Activated CD8-positive, alpha-beta memory T cell treated with anti-CD3 and anti-CD28 coated beads, Interleukin-2, amount 10 ng/mL, durations not matched to agents 7 days and 5 days (primary cell): ENCODE measurements around the gene TMEM203. TPM values are rescaled to one million over a fixed set of nuclear protein-coding genes. Genes with fewer than 3 reads are reported as not detected.

ENCODE experiments used
- ATAC-seq: fragments of 150-1000 bp; cut with Tn5 transposase; one replicate; pipeline ENCODE4 v1.10.0; 2021; ENCODE audit warnings: moderate library complexity
- CTCF ChIA-PET: fragments of 350-600 bp; sonication (Branson Sonifier 250); formaldehyde crosslinking; loops from one replicate; lab custom pipeline; 2021; ENCODE audit warnings: antibody characterized with exemption; lab: Charles Lee
- DNase-seq: peaks from one replicate; pipeline ENCODE4 v3.0.0-alpha.2; 2020
- H3K27ac Mint-ChIP-seq: one replicate; pipeline ENCODE4 v1.8.0; 2021; ENCODE audit warnings: mild to moderate bottlenecking, mixed read lengths
- H3K27me3 Mint-ChIP-seq: one replicate; pipeline ENCODE4 v1.8.0; 2021; ENCODE audit warnings: mixed read lengths
- H3K36me3 Mint-ChIP-seq: one replicate; pipeline ENCODE4 v1.8.0; 2021; ENCODE audit warnings: mild to moderate bottlenecking, mixed read lengths
- H3K4me1 Mint-ChIP-seq: one replicate; pipeline ENCODE4 v1.8.0; 2021; ENCODE audit warnings: mixed read lengths
- H3K4me3 Mint-ChIP-seq: one replicate; pipeline ENCODE4 v1.8.0; 2021; ENCODE audit warnings: mild to moderate bottlenecking, moderate library complexity, mixed read lengths
- H3K9me3 Mint-ChIP-seq: one replicate; pipeline ENCODE4 v1.8.0; 2022; ENCODE audit warnings: low read depth, mixed read lengths
- total RNA-seq, 2 experiments: library from RNA; stranded (reverse); gene quantifications; one replicate each; pipeline ENCODE4 v1.2.3, GENCODE V29; 2021

The TMEM203 gene
- total RNA-seq, 2 experiments from 2014 or later: 32.2 to 36.9 TPM

DNA sequence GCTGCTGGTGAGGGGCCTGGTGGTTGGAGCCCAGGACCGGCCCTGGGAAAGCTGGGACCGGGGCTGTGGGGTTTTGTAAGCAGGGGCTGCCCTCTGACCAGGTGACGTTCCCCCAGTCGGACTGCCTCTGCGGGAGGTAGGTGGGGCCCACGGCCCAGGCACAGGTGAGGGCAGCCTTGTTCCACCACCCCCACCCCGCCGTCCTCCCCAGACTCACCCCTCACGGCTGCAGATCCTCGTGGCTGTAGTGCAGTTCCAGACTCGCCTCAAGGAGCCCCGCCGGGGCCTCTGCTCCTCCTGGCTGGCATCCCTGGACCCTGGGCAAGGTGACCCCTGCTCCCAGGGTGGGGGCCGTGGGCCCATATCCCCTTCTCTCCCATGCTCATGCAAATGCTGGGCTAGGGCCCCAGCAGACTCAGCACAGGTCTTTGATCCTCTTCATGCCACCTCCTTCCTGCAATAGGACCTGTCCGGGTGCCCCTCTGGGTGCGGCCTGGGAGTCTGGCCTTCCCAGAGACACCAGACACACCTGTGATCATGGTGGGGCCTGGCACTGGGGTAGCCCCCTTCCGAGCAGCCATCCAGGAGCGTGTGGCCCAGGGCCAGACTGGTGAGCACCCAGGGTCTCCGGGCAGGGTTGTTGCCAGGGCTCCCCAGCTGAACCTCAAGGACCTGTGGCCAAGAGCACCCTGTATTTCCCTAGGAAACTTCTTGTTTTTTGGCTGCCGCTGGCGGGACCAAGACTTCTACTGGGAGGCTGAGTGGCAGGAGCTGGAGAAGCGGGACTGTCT, 9.9 kb upstream of the TMEM203 start:
- ATAC-seq: no peak
- CTCF ChIA-PET: no interaction called here
- Mint-ChIP-seq H3K4me3 (no peak overlapping the region), H3K36me3 (peaks cover 2% of the 10 kb centered on the region), H3K27me3 (no peaks in the 10 kb centered on the region), H3K27ac (no peak overlapping the region), H3K4me1 (no peaks in the 10 kb centered on the region), H3K9me3 (no peaks in the 10 kb centered on the region)
- DNase-seq: no peak

DNA sequence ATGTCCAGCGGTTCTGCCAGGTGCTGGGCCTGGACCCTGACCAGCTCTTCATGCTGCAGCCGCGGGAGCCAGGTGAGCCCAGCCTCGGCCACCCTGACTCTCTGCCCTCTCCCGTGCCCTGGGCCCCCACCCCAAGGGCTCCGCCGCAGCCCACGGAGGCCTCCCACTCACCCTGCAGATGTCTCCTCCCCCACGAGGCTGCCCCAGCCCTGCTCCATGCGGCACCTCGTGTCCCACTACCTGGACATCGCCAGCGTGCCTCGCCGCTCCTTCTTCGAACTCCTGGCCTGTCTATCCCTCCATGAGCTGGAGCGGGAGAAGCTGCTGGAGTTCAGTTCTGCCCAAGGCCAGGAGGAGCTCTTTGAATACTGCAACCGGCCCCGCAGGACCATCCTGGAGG, 9.2 kb upstream of the TMEM203 start:
- ATAC-seq: no peak
- H3K9me3 Mint-ChIP-seq: no peaks in the 10 kb centered on the region
- H3K4me1 Mint-ChIP-seq: no peaks in the 10 kb centered on the region
- no peak for DNase-seq
- no peak overlapping the region for H3K27ac Mint-ChIP-seq
- no peak overlapping the region for H3K4me3 Mint-ChIP-seq
- H3K36me3 Mint-ChIP-seq: peaks cover 4% of the 10 kb centered on the region
- no peaks in the 10 kb centered on the region for H3K27me3 Mint-ChIP-seq
- CTCF ChIA-PET: interaction anchor here (1.1 kb wide), 1 partner anchor 8 kb away, joined by 4 read pairs; the partner anchor contains the start of gene RNF208

DNA sequence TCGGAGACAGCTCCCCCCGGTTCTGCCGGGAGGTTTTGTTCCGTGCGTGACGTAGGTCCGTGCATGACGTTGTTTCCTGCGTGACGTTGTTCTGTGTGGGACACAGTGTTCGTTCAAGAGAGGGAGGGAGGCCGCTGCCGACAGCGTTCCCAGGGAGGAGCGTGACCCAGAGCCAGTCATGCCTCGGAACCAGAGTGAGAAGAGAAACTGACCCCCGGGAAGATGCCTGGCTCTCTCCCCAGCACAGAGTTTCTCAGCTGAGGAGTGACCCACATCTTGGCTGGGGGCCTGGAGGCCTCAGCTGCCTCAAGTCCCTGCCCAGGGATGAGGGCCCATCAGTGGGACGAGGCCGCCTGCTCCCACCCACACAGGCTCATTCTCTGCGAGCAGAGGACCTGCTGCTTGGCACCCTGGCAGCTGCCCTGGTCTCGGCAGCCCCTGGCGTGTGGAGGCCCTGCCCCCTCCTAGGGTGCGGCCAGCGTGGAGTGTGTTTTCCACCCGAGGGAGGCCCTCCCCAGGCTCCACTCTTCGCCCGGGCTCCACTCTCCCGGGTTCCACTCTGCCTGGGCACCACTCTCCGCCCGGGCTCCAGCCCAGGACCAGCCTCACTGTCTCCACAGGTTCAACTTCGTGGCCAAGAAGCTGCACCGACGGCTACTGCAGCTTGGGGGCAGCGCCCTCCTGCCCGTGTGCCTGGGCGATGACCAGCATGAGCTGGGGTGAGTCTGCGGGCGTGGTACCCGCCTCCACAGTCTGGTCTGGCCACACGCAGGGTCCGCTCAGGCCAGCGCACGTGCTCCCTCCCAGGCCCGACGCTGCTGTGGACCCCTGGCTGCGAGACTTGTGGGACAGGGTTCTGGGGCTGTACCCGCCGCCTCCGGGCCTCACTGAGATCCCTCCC, 8.0 kb upstream of the TMEM203 start:
- Mint-ChIP-seq H3K36me3 (peaks cover 8% of the 10 kb centered on the region), H3K4me1 (no peaks in the 10 kb centered on the region), H3K4me3 (no peak overlapping the region), H3K27ac (no peak overlapping the region), H3K9me3 (no peaks in the 10 kb centered on the region), H3K27me3 (no peaks in the 10 kb centered on the region)
- CTCF ChIA-PET: interaction anchor here (1.1 kb wide), 1 partner anchor 9 kb away, joined by 4 read pairs; the partner anchor contains the start of gene RNF208
- ATAC-seq (no peak), DNase-seq (no peak)

DNA sequence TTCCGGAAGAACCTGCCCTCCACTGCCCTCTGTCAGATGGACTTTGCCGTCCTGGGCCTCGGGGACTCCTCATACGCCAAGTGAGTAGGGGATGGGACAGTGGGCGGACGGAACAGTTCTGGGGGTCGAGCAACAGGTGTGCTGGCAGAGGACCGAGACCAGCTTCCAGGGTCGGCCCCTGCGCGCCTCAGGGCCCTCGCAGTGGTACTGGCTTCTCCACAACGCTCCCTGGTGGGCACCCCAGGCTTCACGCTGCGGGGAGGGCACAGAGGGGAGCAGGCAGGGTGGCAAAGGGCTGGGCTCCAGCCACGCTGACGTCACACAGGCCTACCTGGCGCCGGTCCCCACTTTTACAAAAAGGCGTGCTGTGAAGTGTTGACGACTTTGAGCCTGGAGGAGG, 7.1 kb upstream of the TMEM203 start:
- Mint-ChIP-seq H3K27me3 (no peaks in the 10 kb centered on the region), H3K4me1 (peaks cover 2% of the 10 kb centered on the region), H3K4me3 (no peak overlapping the region), H3K9me3 (no peaks in the 10 kb centered on the region), H3K27ac (no peak overlapping the region), H3K36me3 (peaks cover 9% of the 10 kb centered on the region)
- CTCF ChIA-PET: interaction anchor here (1.2 to 1.3 kb wide), 2 partner anchors 24 to 35 kb away, joined by 3 read pairs; no protein-coding TSS in a partner anchor
- no peak for ATAC-seq
- DNase-seq: no peak

DNA sequence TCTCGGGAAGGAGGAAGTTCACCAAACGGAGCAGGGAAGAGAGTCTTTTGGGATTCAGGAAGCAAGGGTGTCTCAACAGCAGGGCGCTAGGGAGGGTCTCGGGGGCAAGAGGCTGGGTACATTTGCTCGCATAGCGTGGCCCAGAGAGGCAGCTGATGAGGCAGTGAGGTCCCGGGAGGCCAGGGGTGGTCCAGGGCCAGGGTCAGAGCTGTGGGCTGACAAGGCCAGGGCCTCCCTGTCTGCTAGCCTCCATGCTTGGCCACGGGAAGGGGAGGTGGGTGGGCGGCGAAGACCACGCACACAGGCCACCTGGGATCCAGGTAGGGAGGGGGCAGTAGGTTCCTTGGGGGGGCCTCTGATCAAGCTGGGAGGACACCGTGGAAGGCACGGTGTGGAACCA, 6.1 kb upstream of the TMEM203 start:
- no peak for DNase-seq
- no peak overlapping the region for H3K4me3 Mint-ChIP-seq
- H3K27ac Mint-ChIP-seq: no peak overlapping the region
- no peaks in the 10 kb centered on the region for H3K27me3 Mint-ChIP-seq
- peaks cover 12% of the 10 kb centered on the region for H3K4me1 Mint-ChIP-seq
- peaks cover 14% of the 10 kb centered on the region for H3K36me3 Mint-ChIP-seq
- ATAC-seq: no peak
- CTCF ChIA-PET: interaction anchor here (1.2 to 1.3 kb wide), 2 partner anchors 25 to 34 kb away, joined by 3 read pairs; no protein-coding TSS in a partner anchor
- no peaks in the 10 kb centered on the region for H3K9me3 Mint-ChIP-seq

DNA sequence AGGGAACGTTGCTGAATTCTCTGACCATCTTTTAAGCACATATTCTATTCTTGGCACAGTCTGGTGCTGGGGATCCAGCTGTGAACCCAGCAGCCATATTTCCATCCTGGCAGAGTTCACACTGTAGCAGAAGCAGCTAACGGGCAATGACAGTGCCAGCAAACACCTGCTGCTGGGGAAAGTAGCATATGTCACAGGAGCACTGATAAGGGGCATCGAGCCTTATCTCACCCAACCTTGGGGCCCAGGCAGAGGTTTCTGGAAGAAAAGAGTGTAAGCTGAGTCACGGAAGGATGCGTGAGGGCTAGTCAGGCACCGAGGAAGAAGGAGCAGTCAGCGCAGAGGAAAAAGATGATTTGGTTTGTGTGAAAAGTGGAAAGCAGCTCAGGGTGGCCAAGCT, 1.2 kb upstream of the TMEM203 start:
- CTCF ChIA-PET: interaction anchor here (1.0 to 8.1 kb wide), 5 partner anchors 16 to 34 kb away, joined by 4 to 55 read pairs (median 7); partner anchors contain the start of genes ANAPC2, RNF224, SSNA1 and TUBB4B
- no peaks in the 10 kb centered on the region for H3K27me3 Mint-ChIP-seq
- peak overlapping the region; percentile 94 for H3K27ac Mint-ChIP-seq
- ATAC-seq: no peak
- H3K4me3 Mint-ChIP-seq: peak overlapping the region; percentile 96
- no peaks in the 10 kb centered on the region for H3K9me3 Mint-ChIP-seq
- DNase-seq: no peak
- H3K4me1 Mint-ChIP-seq: peaks cover 38% of the 10 kb centered on the region
- peaks cover 17% of the 10 kb centered on the region for H3K36me3 Mint-ChIP-seq

DNA sequence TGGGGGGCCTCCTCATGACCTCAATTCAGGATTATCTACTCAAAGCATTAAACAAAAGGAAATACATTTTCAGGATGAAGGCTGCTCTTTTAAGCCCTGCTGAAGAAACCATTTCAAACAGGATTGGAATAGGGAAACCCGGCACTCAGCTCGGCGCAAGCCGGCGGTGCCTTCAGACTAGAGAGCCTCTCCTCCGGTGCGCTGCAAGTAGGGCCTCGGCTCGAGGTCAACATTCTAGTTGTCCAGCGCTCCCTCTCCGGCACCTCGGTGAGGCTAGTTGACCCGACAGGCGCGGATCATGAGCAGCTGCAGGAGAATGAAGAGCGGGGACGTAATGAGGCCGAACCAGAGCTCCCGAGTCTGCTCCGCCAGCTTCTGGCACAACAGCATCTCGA, 720 bp downstream of the TMEM203 start:
- ATAC-seq (no peak), DNase-seq (no peak)
- Mint-ChIP-seq H3K4me3 (peak overlapping the region; percentile 96), H3K27me3 (no peaks in the 10 kb centered on the region), H3K36me3 (peaks cover 14% of the 10 kb centered on the region), H3K9me3 (no peaks in the 10 kb centered on the region), H3K4me1 (peaks cover 44% of the 10 kb centered on the region), H3K27ac (peak overlapping the region; percentile 94)
- CTCF ChIA-PET: interaction anchor here (0.8 to 8.1 kb wide), 9 partner anchors 9 to 77 kb away, joined by 3 to 55 read pairs (median 7); partner anchors contain the start of genes ANAPC2, RNF224, SSNA1 and TUBB4B

DNA sequence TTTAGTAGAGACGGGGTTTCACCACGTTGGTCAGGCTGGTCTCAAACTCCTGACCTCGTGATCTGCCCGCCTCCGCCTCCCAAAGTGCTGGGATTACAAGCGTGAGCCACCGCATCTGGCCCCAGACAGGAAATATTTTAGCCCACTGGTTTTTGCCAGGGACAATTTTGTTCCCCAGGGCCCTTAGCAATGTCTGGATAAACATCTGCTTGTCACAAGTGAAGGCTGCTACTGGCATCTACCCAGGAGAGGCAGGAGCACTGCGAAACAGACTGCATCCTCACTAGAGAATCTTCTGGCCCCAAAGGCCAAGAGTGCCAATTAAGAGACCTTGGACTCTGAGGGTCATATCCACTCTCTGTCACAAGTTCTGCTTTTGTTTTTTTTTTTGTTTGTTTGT, 2.5 kb downstream of the TMEM203 start:
- H3K4me1 Mint-ChIP-seq: peaks cover 48% of the 10 kb centered on the region
- CTCF ChIA-PET: interaction anchor here (1.1 to 8.1 kb wide), 2 partner anchors 14 to 83 kb away, joined by 4 to 55 read pairs; partner anchors contain the start of genes ANAPC2 and SSNA1
- H3K9me3 Mint-ChIP-seq: no peaks in the 10 kb centered on the region
- no peak for ATAC-seq
- H3K36me3 Mint-ChIP-seq: peaks cover 10% of the 10 kb centered on the region
- DNase-seq: no peak
- H3K27me3 Mint-ChIP-seq: no peaks in the 10 kb centered on the region
- H3K27ac Mint-ChIP-seq: no peak overlapping the region
- H3K4me3 Mint-ChIP-seq: no peak overlapping the region

DNA sequence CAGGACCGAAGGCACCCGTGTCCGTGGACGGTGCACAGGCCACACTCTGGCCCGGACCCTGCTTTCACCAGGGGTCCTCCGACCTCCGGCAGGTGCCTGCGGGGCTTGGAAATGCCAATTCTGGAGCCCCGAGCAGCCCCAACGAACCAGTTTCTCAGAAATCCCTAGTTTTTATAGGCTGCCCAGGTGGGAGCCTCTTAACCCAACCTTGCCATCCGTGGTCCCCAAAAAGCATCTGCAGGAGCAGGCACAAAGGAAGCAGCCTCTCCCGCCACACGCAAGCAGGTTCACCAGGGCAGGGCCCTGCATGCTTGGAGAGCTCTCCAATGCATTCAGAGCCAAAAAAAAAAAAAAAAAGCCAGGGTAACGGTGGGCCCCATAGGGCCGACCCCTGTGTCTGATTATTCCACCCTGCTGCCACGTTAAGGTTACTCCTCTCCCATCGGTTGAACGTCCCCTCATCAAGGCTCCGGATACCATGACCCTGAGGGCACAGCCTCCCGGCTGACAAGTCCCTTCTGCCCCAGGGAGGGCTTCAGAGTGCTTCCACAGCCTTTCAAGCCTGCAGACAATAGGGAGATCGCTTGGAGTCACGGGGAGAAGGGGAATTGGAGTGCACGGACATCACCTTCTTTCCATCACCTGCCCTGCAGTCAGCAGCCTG, 4.1 kb downstream of the TMEM203 start:
- Mint-ChIP-seq H3K4me1 (peaks cover 35% of the 10 kb centered on the region), H3K4me3 (peak overlapping the region; percentile 85), H3K36me3 (peaks cover 3% of the 10 kb centered on the region), H3K27me3 (no peaks in the 10 kb centered on the region), H3K27ac (peak overlapping the region; percentile 83), H3K9me3 (no peaks in the 10 kb centered on the region)
- ATAC-seq: no peak
- CTCF ChIA-PET: interaction anchor here (0.6 to 8.1 kb wide), 12 partner anchors 9 to 155 kb away, joined by 3 to 55 read pairs (median 4); partner anchors contain the start of genes ANAPC2, RNF208, SSNA1 and TUBB4B
- DNase-seq: no peak

DNA sequence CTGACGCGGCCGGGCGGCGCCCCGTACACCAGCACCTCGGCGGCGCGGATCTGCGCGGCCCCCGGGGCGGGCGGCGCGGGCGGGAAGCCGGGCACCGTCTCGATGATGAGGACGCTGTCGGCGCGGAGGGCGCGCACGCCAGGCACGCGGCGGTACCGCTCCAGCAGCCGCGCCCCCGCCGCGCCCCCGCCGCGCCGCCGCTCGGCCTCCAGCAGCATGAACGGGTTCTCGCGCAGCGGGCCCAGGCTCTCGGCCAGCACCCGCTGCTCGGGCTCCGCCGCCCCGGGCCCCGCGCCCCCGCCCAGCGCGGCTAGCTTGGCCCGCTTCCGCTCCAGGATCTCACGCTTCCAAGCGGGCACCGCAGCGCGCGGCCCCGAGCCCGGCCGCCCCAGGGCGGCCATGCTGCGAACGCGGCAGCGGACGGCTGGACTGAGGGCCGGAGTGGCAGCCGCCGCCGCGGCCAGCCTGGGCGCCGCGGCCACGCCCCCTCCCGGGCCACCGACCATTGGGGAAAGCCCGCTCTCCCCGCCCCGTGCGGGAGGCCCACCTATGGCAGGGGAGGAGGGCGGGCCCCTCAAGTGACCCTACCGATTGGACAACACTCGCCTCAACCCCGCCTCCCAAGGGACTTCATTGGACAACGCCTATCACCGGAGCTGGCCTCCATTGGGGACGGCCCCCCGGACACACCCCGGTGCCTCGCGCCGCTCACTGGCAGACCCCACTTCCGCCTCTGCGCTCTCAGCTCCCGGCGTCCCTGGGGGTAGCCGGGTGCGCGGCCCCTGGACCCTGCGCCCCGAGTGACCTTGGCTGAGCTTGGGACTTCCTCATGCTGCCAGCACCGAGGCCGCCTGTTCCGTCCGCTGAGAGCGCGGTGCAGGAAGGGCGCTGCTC, 4.9 kb downstream of the TMEM203 start, which contains the start of gene TPRN:
Gene TPRN (minus strand): TSS at position 431 of the 894 bp plus-strand sequence. CDS start 30 bp downstream, at position 401.
- peak; percentile 100 for DNase-seq
- no peaks in the 10 kb centered on the region for H3K9me3 Mint-ChIP-seq
- peaks cover 31% of the 10 kb centered on the region for H3K4me1 Mint-ChIP-seq
- peak within 1 kb of the TSS; percentile 85 for H3K4me3 Mint-ChIP-seq
- H3K27me3 Mint-ChIP-seq: no peaks in the 10 kb centered on the region
- CTCF ChIA-PET: interaction anchor here (0.6 to 8.1 kb wide), 12 partner anchors 8 to 154 kb away, joined by 3 to 55 read pairs (median 4); partner anchors contain the start of genes ANAPC2, RNF208, SSNA1 and TUBB4B
- H3K27ac Mint-ChIP-seq: peak within 1 kb of the TSS; percentile 83
- peak; percentile 95 for ATAC-seq
- H3K36me3 Mint-ChIP-seq: peaks cover 3% of the 10 kb centered on the region

DNA sequence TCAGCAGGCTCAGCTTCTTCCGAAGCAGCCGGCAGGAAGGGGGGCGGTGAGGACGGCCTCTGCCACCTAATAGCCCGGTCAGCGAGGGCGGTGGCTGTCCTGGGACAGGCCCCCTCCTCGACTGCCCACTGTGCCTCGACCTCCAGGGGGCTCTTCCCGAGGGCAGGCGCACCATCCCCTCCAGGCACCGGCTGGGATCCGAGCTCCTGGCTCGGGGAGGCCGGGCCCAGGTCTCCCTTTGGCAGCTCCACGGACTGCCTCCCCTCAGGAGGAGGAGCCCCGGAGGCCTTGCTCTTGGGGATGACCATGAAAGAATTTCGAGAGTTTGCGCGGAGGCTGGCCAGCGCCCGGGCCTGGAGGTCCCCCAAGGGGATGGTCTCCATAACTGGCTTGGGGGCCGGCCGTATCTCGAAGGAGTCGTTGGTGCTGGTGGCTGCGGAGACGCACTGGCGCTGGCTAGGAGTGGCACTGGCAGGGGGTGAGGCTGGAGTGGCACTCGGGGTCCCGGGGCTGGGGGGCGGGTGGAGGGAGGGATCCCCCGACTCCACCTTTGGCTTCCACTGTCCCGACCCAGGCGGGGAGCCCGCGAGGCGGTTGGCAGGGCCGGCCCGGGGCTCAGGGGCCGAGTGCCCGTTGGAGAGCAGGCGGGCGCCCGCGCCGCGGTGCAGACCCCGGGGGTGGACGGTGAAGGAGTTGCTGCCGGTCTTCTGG, 5.9 kb downstream of the TMEM203 start:
- Mint-ChIP-seq H3K9me3 (no peaks in the 10 kb centered on the region), H3K27me3 (no peaks in the 10 kb centered on the region), H3K27ac (no peak overlapping the region), H3K4me1 (peaks cover 28% of the 10 kb centered on the region), H3K4me3 (peak overlapping the region; percentile 62), H3K36me3 (peaks cover 2% of the 10 kb centered on the region)
- no peak for DNase-seq
- CTCF ChIA-PET: interaction anchor here (2.5 to 3.4 kb wide), 2 partner anchors 10 to 37 kb away, joined by 8 to 12 read pairs; partner anchors contain the start of genes ANAPC2 and SSNA1
- ATAC-seq: no peak
